ENCODE results near the gene TBC1D21.
"Not testable (repeated sequence)": the region's sequence is repeated elsewhere in the genome, so short reads cannot be mapped to it uniquely, and the experiment has no call there.

The TBC1D21 gene

DNA sequence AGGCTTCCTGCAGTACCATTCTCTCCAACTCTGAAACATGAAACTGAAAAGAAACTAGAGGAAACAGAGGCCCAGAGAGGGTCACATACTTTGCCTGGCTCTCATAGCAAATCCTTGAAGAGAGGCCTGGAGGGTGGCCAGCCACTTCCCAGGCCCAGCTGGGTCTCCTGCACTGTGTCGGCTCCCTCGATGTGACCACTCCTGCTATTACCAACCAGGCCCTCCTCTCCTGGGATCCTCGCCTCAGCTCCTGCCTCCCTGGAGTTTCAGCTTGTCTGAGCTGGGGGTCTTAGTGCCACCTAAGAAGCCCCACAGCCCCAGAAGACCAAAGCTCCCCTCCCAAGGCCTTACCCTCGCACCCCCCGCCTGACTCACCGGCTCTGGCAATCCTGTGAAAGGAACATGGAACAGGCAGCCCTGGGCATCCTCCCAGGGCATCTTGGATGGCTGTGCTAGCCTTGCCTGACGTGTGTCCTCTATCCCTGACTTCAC lies 57.5 kb downstream of the TBC1D21 start:
- Mint-ChIP-seq H3K27ac (no peak overlapping the region), H3K36me3 (no peaks in the 10 kb centered on the region), H3K27me3 (peaks cover 48 to 50% of the 10 kb centered on the region in 2 donors), H3K9me3 (no peaks in the 10 kb centered on the region), H3K4me3 (no peak overlapping the region), H3K4me1 (peaks cover 7 to 10% of the 10 kb centered on the region in 2 donors)
- ATAC-seq (replicated peaks) (no peak), DNase-seq (no peak)

DNA sequence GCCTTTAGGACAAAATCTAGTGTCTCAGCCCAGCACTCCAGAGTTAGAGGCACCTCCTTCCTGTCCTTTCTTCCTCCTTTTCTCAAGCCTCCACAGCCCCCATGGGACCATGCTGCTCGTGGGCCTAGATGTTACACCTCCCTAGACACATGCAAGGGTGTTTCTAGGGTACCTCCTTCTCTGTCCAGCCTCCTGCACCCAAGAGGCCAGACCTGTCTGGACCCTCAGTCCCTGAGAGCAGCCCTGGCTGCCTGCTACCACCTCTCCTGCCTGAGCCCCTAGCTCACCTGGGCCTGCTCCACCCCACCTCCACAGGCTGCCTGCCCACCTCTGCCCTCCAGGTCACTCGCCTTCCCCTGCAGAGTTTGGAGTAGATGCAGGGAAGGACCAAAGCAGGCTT lies 58.1 kb downstream of the TBC1D21 start:
- no peak for ATAC-seq (replicated peaks)
- no peak overlapping the region for H3K27ac Mint-ChIP-seq
- H3K27me3 Mint-ChIP-seq: peaks cover 42 to 48% of the 10 kb centered on the region in 2 donors
- H3K9me3 Mint-ChIP-seq: no peaks in the 10 kb centered on the region
- peaks cover 7 to 8% of the 10 kb centered on the region in 2 donors for H3K4me1 Mint-ChIP-seq
- no peak overlapping the region for H3K4me3 Mint-ChIP-seq
- no peak for DNase-seq
- H3K36me3 Mint-ChIP-seq: no peaks in the 10 kb centered on the region

DNA sequence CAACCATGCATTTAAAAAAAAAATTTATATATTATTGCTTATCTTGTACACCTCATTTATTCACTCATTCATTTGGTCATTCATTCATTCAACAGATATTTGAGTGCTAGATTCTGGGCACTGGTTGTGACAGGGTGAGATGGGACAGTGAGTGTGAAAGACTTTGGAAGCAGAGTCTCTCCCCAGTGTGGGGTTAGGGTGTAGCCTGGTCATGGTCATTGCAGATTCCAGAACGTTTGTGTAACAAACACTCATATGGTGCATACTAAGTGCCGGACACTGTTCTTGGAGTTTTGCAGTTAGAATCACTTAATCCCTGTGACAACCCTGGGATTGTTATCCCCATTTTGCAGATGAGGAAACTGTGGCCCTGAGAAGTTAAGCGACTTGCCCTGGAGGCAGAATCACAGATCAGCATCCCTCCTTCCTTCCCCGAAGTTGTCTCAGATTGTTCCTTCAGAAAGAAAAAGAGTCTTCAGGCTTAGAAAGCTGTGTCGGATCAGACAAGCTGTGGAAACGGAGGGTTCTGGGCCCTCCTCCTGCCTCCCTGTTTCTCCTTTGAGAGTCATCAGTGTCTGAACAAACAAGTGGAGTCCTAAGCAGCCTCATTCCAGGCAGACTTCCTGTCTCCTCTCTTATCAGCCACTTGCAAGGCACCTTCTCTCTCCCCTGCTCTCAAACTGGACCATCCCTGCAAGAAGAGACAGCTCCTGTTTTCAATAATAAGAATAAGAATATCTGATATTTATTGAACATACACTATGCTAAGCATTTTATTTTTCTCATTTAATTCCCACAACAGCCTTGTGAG lies 59.2 kb downstream of the TBC1D21 start:
- Mint-ChIP-seq H3K27me3 (peaks cover 41 to 48% of the 10 kb centered on the region in 2 donors), H3K9me3 (no peaks in the 10 kb centered on the region), H3K4me3 (no peak overlapping the region), H3K27ac (no peak overlapping the region), H3K4me1 (peaks cover 7 to 8% of the 10 kb centered on the region in 2 donors), H3K36me3 (no peaks in the 10 kb centered on the region)
- DNase-seq: no peak
- ATAC-seq (replicated peaks): no peak

DNA sequence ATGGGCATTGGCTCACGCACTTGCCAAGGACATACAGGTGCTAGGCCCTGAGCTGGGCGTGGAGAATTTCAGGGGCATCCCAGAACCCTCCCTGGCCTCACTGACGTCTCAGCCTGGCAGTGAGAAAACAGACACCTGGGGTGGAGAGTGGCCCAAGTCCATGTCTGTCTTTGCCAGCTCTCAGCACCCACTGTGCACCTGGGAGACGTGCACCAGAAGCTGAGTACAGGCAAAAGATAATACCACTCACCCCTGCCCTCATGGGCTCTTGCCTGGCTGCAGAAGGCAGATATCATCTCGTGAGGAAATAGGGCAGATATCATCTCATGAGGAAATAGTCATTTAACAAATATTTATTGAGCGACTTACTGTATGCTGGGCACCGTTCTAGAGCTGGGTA lies 60.9 kb downstream of the TBC1D21 start:
- no peak overlapping the region for H3K27ac Mint-ChIP-seq
- H3K4me1 Mint-ChIP-seq: peaks cover 0 to 2% of the 10 kb centered on the region in 2 donors
- H3K4me3 Mint-ChIP-seq: no peak overlapping the region
- no peaks in the 10 kb centered on the region for H3K9me3 Mint-ChIP-seq
- no peaks in the 10 kb centered on the region for H3K36me3 Mint-ChIP-seq
- peaks cover 26 to 35% of the 10 kb centered on the region in 2 donors for H3K27me3 Mint-ChIP-seq
- DNase-seq (no peak), ATAC-seq (replicated peaks) (no peak)

DNA sequence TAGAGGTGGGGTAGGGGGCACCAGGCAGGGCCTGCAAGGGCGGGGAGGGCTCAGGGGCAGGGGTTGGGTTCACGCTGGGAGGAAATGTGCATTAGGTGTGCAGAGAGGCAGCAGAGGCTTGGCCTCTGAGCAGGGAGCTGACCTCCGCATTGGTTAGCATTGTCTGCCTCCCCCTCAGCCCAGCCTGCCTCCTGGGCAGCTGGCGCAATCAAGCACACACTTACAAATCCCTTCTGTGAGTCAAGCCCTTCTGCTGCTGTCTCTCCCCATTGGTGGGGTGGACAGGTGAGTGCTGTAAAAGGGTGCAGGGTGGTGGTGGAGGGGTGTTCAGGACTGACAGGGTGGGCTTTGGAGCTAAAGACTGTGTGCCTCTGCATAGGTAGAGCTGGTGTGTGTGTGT lies 62.2 kb downstream of the TBC1D21 start:
- DNase-seq (no peak), ATAC-seq (replicated peaks) (no peak)
- Mint-ChIP-seq H3K36me3 (no peaks in the 10 kb centered on the region), H3K4me1 (peaks cover 0 to 2% of the 10 kb centered on the region in 2 donors), H3K9me3 (no peaks in the 10 kb centered on the region), H3K27ac (no peak overlapping the region), H3K4me3 (no peak overlapping the region), H3K27me3 (peaks cover 14 to 26% of the 10 kb centered on the region in 2 donors)

DNA sequence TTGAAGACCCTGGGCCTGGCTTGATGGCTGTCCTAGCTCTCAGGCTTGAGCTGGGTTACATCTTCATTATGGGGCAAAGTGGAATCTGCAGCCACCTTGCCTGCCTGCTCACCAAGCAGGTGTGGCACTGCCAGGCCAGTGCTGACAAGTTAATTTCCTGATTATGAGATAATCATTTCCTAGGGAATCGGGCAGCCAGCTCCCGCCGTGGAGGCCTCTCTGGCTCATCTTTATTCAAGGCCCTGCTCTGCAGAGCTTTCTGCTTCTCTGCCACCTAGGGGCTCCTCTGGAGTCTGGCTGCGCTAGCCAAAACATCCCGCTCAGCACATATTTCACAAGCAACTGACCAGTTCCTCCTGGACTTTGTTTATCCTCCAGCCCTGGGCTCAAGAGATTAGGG lies 62.8 kb downstream of the TBC1D21 start:
- Mint-ChIP-seq H3K4me1 (peaks cover 0 to 2% of the 10 kb centered on the region in 2 donors), H3K27ac (no peak overlapping the region), H3K27me3 (peaks cover 7 to 19% of the 10 kb centered on the region in 2 donors), H3K9me3 (no peaks in the 10 kb centered on the region), H3K36me3 (no peaks in the 10 kb centered on the region), H3K4me3 (no peak overlapping the region)
- ATAC-seq (replicated peaks) (no peak), DNase-seq (no peak)

DNA sequence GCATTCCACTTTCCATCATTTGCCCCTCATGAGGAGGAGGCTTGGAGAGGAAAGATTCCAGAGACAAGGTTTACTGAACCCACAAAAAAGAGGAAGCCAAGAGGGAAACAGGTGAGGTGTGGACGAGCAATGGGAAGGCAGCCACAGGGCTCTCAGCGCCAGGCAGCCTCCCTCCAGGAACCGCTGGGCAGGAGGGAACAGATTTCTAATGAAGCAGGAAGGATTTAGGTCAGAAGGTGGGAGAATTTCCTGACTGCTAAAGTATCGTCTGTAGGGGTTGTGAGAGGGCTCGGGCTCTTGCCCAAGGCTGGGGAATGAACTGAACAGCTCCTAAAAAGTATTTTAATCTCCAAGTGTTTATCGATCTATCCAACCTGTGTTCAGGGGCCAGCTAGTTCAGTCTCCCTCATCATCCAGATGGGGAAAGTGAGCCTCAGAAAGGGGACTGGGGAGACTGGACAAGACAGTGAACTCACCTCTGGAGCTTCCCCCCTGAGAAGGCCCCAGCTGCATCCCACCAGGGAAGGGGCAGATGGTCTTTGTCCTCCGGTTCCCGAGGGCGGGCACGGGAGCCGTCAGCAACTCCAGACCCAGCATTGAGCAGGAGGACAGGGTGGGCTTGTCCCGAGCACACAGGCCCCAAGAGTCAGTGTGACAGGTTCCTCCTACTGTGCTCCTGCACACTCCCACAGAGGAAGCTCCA lies 63.4 kb downstream of the TBC1D21 start:
- H3K4me1 Mint-ChIP-seq: peaks cover 1 to 3% of the 10 kb centered on the region in 2 donors
- ATAC-seq (replicated peaks) (no peak), DNase-seq (no peak)
- no peak overlapping the region for H3K4me3 Mint-ChIP-seq
- no peaks in the 10 kb centered on the region for H3K36me3 Mint-ChIP-seq
- H3K9me3 Mint-ChIP-seq: no peaks in the 10 kb centered on the region
- H3K27me3 Mint-ChIP-seq: peaks cover 4 to 14% of the 10 kb centered on the region in 2 donors
- H3K27ac Mint-ChIP-seq: no peak overlapping the region

DNA sequence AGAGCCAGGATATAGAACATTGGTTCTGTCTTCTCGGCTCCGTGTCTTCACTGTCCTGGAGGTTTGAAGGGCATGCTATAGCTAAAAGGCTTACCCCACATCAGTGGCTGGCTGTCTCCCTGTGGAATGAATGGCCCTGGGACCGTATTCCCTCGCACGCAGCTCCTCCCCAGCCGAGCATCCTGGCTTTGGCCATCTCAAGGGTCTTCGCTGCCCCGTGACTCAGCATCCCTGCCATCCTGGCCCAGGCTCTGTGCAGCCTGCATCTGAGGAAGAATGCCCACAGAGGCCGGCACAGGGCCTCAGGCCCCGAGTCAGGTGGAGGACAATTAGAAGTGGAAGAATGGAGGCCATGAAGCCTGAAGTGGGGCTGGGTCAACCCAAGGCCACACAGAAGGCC lies 63.9 kb downstream of the TBC1D21 start:
- no peaks in the 10 kb centered on the region for H3K9me3 Mint-ChIP-seq
- H3K27ac Mint-ChIP-seq: no peak overlapping the region
- H3K27me3 Mint-ChIP-seq: peaks cover 6 to 11% of the 10 kb centered on the region in 2 donors
- DNase-seq (no peak), ATAC-seq (replicated peaks) (no peak)
- no peaks in the 10 kb centered on the region for H3K36me3 Mint-ChIP-seq
- peaks cover 4 to 6% of the 10 kb centered on the region in 2 donors for H3K4me1 Mint-ChIP-seq
- no peak overlapping the region for H3K4me3 Mint-ChIP-seq

DNA sequence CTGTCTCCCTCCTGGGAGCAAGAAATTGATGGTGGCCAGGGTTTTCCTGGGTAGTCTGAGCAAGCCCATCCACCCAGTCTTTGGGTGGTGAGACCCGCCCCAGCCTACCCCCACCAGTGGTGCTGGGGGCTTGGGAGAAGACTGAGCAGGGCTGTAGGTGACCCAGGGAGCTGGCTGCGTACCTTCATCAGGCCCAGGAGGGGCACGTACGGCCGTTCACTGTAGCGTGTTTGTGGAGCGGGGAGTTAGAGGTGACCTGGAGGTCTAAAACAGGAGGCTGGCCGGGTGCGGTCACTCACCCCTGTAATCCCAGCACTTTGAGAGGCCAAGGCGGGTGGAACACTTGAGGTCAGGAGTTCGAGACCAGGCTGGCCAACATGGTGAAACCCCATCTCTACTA lies 64.4 kb downstream of the TBC1D21 start:
- Mint-ChIP-seq H3K4me1 (peaks cover 4 to 6% of the 10 kb centered on the region in 2 donors), H3K36me3 (no peaks in the 10 kb centered on the region), H3K9me3 (no peaks in the 10 kb centered on the region), H3K27ac (no peak overlapping the region), H3K4me3 (no peak overlapping the region), H3K27me3 (peaks cover 10 to 11% of the 10 kb centered on the region in 2 donors)
- no peak for ATAC-seq (replicated peaks)
- DNase-seq: no peak

DNA sequence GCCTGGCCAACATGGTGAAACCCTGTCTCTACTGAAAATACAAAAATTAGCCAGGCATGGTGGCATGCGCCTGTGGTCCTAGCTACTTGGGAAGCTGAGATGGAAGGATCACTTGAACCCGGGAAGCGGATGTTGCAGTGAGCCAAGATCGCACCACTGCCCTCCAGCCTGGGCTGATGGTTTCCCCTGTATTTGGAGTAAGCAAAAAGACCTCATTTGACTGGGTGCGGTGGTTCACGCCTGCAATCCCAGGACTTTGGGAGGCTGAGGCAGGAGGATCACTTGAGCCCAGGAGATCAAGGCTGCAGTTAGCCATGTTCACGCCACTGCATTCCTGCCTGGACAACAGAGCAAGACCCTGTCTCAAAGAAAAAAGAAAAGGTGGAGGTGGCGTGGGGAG lies 65.2 kb downstream of the TBC1D21 start:
- H3K4me3 Mint-ChIP-seq; H3K36me3 Mint-ChIP-seq; ATAC-seq (replicated peaks); H3K9me3 Mint-ChIP-seq; DNase-seq; H3K27ac Mint-ChIP-seq; H3K4me1 Mint-ChIP-seq: not testable (repeated sequence)
- H3K27me3 Mint-ChIP-seq: peaks cover 11% of the 10 kb centered on the region in 2 donors

Data from stimulated activated naive B cell treated with anti-CD40 and anti-IgM and Interleukin-4, amounts not matched to agents 10 μg/mL and 1 μg/mL and 100 μg/mL, for 72 hours (primary cell).